ENCODE results near the gene IL6R. TPM values are rescaled to one million over a fixed set of nuclear protein-coding genes. Genes with fewer than 3 reads are reported as not detected.

Gene IL6R
- total RNA-seq, 1 donor from 2014 or later = 48.5 TPM

- ATAC-seq (no peak), DNase-seq (no peak)
- H3K36me3 ChIP-seq = peaks cover 47% of the 10 kb centered on the region
- H3K9me3 ChIP-seq = no peaks in the 10 kb centered on the region
- no peak overlapping the region for H3K27ac ChIP-seq
- H3K27me3 ChIP-seq (ENCODE audit: low read depth) = no peaks in the 10 kb centered on the region
- intact Hi-C loops (cut with DNase I) = no loop called here
- no peak for TF ChIP-seq CTCF (IDR thresholded peaks at IDR 0.05)
- no peak overlapping the region for H3K4me3 ChIP-seq
- H3K4me1 ChIP-seq = peaks cover 30% of the 10 kb centered on the region
Measured at GRCh38 chr1:154460695-154461260, 55.6 kb downstream of the IL6R start.

GRCh38 chr1:154463512-154463990 is 58.4 kb downstream of the IL6R start:
- Histone ChIP-seq H3K36me3 (peaks cover 28% of the 10 kb centered on the region), H3K4me3 (no peak overlapping the region), H3K27me3 (ENCODE audit: low read depth) (no peaks in the 10 kb centered on the region), H3K4me1 (peaks cover 42% of the 10 kb centered on the region), H3K9me3 (no peaks in the 10 kb centered on the region), H3K27ac (peak overlapping the region; percentile 65)
- intact Hi-C loops (cut with DNase I) = no loop called here
- DNase-seq (no peak), ATAC-seq (peak; percentile 43 to 51)
- TF ChIP-seq CTCF (IDR thresholded peaks at IDR 0.05) = no peak

- H3K27me3 ChIP-seq (ENCODE audit: low read depth) = no peaks in the 10 kb centered on the region
- intact Hi-C loops (cut with DNase I) = no loop called here
- TF ChIP-seq CTCF (IDR thresholded peaks at IDR 0.05) = no peak
- H3K4me3 ChIP-seq = no peak overlapping the region
- peak overlapping the region; percentile 18 for H3K27ac ChIP-seq
- ATAC-seq (no peak), DNase-seq (no peak)
- H3K9me3 ChIP-seq = no peaks in the 10 kb centered on the region
- peaks cover 50% of the 10 kb centered on the region for H3K4me1 ChIP-seq
- peaks cover 24% of the 10 kb centered on the region for H3K36me3 ChIP-seq
Measured at GRCh38 chr1:154465621-154466195, 60.6 kb downstream of the IL6R start.

GRCh38 chr1:154466206-154466605 is 61.1 kb downstream of the IL6R start:
- no peak for DNase-seq
- Histone ChIP-seq H3K9me3 (no peaks in the 10 kb centered on the region), H3K27ac (peak overlapping the region; percentile 18), H3K4me1 (peaks cover 50% of the 10 kb centered on the region), H3K27me3 (ENCODE audit: low read depth) (no peaks in the 10 kb centered on the region), H3K4me3 (no peak overlapping the region), H3K36me3 (peaks cover 19% of the 10 kb centered on the region)
- ATAC-seq = no peak
- no peak for TF ChIP-seq CTCF (IDR thresholded peaks at IDR 0.05)
- intact Hi-C loops (cut with DNase I) = no loop called here

- Histone ChIP-seq H3K4me1 (peaks cover 50% of the 10 kb centered on the region), H3K27me3 (ENCODE audit: low read depth) (no peaks in the 10 kb centered on the region), H3K9me3 (no peaks in the 10 kb centered on the region), H3K27ac (peak overlapping the region; percentile 18), H3K36me3 (peaks cover 17% of the 10 kb centered on the region), H3K4me3 (no peak overlapping the region)
- no peak for TF ChIP-seq CTCF (IDR thresholded peaks at IDR 0.05)
- no peak for DNase-seq
- intact Hi-C loops (cut with DNase I) = no loop called here
- ATAC-seq = no peak
Measured at GRCh38 chr1:154466921-154467417, 61.8 kb downstream of the IL6R start.
